GM19351 (cell line): ENCODE results near the gene ZNF512B.
"Not testable (repeated sequence)": the region's sequence is repeated elsewhere in the genome, so short reads cannot be mapped to it uniquely, and the experiment has no call there.

Experiments used
- ATAC-seq: cut with Tn5 transposase; IDR thresholded peaks from one replicate; pipeline ENCODE4 v1.9.1; 2021; ENCODE audit warnings: mild to moderate bottlenecking, moderate library complexity; ENCODE audit not compliant: unreplicated experiment

Gene ZNF512B

GRCh38 chr20:63978319-63979228 is 8.8 kb upstream of the ZNF512B start:
- ATAC-seq = peak; percentile 31

- ATAC-seq = no peak
Observed at GRCh38 chr20:63977739-63978276, 8.1 kb upstream of the ZNF512B start.

- no peak for ATAC-seq
Observed at GRCh38 chr20:63976980-63977738, 7.4 kb upstream of the ZNF512B start.

- not testable (repeated sequence) for ATAC-seq
Observed at GRCh38 chr20:63976511-63976910, 6.8 kb upstream of the ZNF512B start.

GRCh38 chr20:63974402-63975200 is 4.9 kb upstream of the ZNF512B start:
- no peak for ATAC-seq

GRCh38 chr20:63973636-63974401 is 4.1 kb upstream of the ZNF512B start:
- ATAC-seq = peak; percentile 36

GRCh38 chr20:63973160-63973479 is 3.4 kb upstream of the ZNF512B start:
- no peak for ATAC-seq

- ATAC-seq = no peak
Observed at GRCh38 chr20:63972312-63973159, 2.8 kb upstream of the ZNF512B start.

GRCh38 chr20:63971960-63972311 is 2.2 kb upstream of the ZNF512B start:
- not testable (repeated sequence) for ATAC-seq

GRCh38 chr20:63970714-63971431 is 1.1 kb upstream of the ZNF512B start:
- no peak for ATAC-seq

GRCh38 chr20:63968928-63969760 is 586 bp downstream of the ZNF512B start:
- ATAC-seq = no peak

GRCh38 chr20:63968136-63968927 is 1.4 kb downstream of the ZNF512B start:
- ATAC-seq = no peak

- ATAC-seq = no peak
Observed at GRCh38 chr20:63967330-63968135, 2.2 kb downstream of the ZNF512B start.

GRCh38 chr20:63966944-63967322 is 2.8 kb downstream of the ZNF512B start:
- no peak for ATAC-seq

GRCh38 chr20:63966172-63966943 is 3.4 kb downstream of the ZNF512B start:
- ATAC-seq = no peak

- ATAC-seq = no peak
Observed at GRCh38 chr20:63964412-63964811, 5.3 kb downstream of the ZNF512B start.
